ENCODE data around the gene RBFOX2. TPM values are rescaled to one million over a fixed set of nuclear protein-coding genes. Genes with fewer than 3 reads are reported as not detected.

Gene RBFOX2
- total and polyA plus RNA-seq, 2 of the 8 experiments (the other 6 are each of a cell fraction or from before 2014, with no cell fraction given) = 121 to 122 TPM

DNA sequence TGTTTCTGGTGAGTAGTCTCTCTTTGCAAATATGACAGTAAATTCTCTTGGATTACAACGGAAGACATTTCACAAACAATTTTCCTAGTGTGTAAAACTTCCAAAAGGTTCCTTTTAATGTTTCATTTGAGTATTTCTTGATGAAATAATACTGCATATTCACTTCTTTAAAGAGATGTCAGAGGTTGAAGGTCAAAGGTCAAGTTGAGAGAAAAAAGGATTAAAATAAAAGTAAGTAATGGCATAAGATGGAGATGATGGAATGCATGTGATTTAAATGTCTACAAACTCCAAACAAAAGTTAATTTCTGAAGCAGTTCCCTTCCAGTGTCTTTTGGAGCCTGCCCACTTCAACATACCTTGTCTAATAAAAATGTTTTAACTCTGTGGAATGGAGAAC lies 270.2 kb downstream of the RBFOX2 start:
- Histone ChIP-seq H3K4me3 (ENCODE audit: extremely low read depth in 1 of 4, insufficient read depth in 2 of 4, low read depth in 3 of 4, low read length in 4 of 4) (no peak overlapping the region), H4K8ac (ENCODE audit: extremely low read depth, insufficient read depth, low read length) (no peak overlapping the region), H3K4me2 (ENCODE audit: insufficient read depth in 1 of 2, low read depth in 2 of 2, low read length in 2 of 2) (no peak overlapping the region), H3K4ac (replicated peaks; ENCODE audit: insufficient read length, low read depth, low read length) (no peak overlapping the region), H3K9ac (replicated peaks in 1 of 4; ENCODE audit: extremely low read depth in 1 of 4, low read depth in 3 of 4, low read length in 3 of 4) (no peak overlapping the region), H3K23ac (ENCODE audit: insufficient read length) (no peak overlapping the region), H2BK120ac (replicated peaks; ENCODE audit: low read depth, low read length) (no peak overlapping the region), H3K4me1 (replicated peaks in 1 of 4; ENCODE audit: control insufficient read depth in 3 of 4, insufficient read depth in 4 of 4, low read length in 3 of 4) (no peaks in the 10 kb centered on the region; a peak in 1 of 7 replicates), H3K27me3 (replicated peaks in 1 of 4; ENCODE audit: control insufficient read depth in 3 of 4, extremely low read depth in 1 of 4, insufficient read depth in 3 of 4, low read length in 3 of 4) (peaks cover 0 to 1% (median 0%) of the 10 kb centered on the region in 4 experiments; a peak in 1 of 7 replicates), H3K36me3 (ENCODE audit: control insufficient read depth in 2 of 4, insufficient read depth in 4 of 4, low read length in 3 of 4) (peaks cover 4 to 25% (median 6%) of the 10 kb centered on the region in 4 experiments; a peak in 6 of 8 replicates), H4K91ac (replicated peaks; ENCODE audit: insufficient read length, low read length) (no peak overlapping the region), H2BK15ac (ENCODE audit: low read length) (no peak overlapping the region), H3K9me3 (ENCODE audit: insufficient read depth in 2 of 2, low read depth in 1 of 2, low read length in 1 of 2) (no peaks in the 10 kb centered on the region), H2BK12ac (ENCODE audit: low read depth, low read length) (no peak overlapping the region), H3K14ac (ENCODE audit: insufficient read length) (no peak overlapping the region), H3K56ac (replicated peaks; ENCODE audit: insufficient read length, low read depth, low read length) (no peak overlapping the region), H3K18ac (ENCODE audit: extremely low read depth, low read length) (no peak overlapping the region), H2BK20ac (ENCODE audit: low read length) (no peak overlapping the region), H3K27ac (ENCODE audit: low read depth, low read length) (no peak overlapping the region), H3K23me2 (ENCODE audit: low read depth, low read length) (no peaks in the 10 kb centered on the region), H3K79me1 (ENCODE audit: low read depth, low read length) (no peaks in the 10 kb centered on the region), H2AK5ac (ENCODE audit: low read depth, low read length) (no peak overlapping the region), H2BK5ac (ENCODE audit: low read depth, low read length) (no peak overlapping the region), H4K20me1 (replicated peaks in 1 of 2; ENCODE audit: control insufficient read depth in 1 of 2, insufficient read depth in 2 of 2, low read length in 2 of 2) (no peaks in the 10 kb centered on the region), H4K5ac (ENCODE audit: insufficient read length, low read depth, low read length) (no peak overlapping the region), H2AFZ (ENCODE audit: low read length) (no peak overlapping the region), H3K79me2 (ENCODE audit: control insufficient read depth in 1 of 2, insufficient read depth in 2 of 2, low read length in 2 of 2) (no peaks in the 10 kb centered on the region)
- FAIRE-seq (no peak), DNase-seq (ENCODE audit: low read depth in 1 of 2, low spot score in 2 of 2) (no peak)
- CTCF ChIA-PET (ENCODE audit: partially characterized antibody) = interaction anchor here (1.3 kb wide), 1 partner anchor 127 kb away, joined by 3 read pairs; no protein-coding TSS in a partner anchor
- POLR2A ChIA-PET (ENCODE audit: partially characterized antibody) = no interaction called here
- 71% methylated on average over 1 of the region's 1 CpG; no CpG with 5 or more reads in 1 of the 2 experiments for WGBS, 2 experiments (ENCODE audit: extremely low coverage in 1 of 2, insufficient coverage in 1 of 2, insufficient read length in 1 of 2, insufficient replicate concordance in 2 of 2, low coverage in 1 of 2, low lambda C conversion rate in 2 of 2, missing lambda C conversion rate in 1 of 2)
- TF ChIP-seq TAF7 (optimal IDR thresholded peaks at IDR 0.05; ENCODE audit: borderline replicate concordance, low read depth, low read length) = no peak
- TF ChIP-seq CHD2 (IDR thresholded peaks at IDR 0.05; ENCODE audit: low read length) = no peak
- TF ChIP-seq POU5F1 (IDR thresholded peaks at IDR 0.05; ENCODE audit: low read depth, low read length) = no peak
- no peak for TF ChIP-seq POLR2A (IDR thresholded peaks at IDR 0.05; ENCODE audit: control extremely low read depth in 1 of 2, low read depth in 2 of 2, low read length in 2 of 2)
- no peak for TF ChIP-seq BRCA1 (IDR thresholded peaks at IDR 0.05; ENCODE audit: low read depth, low read length)

Data from H1 (cell line).